Activated T-cell treated with anti-CD3 and anti-CD28 coated beads, Interleukin-2, amount 50 U/mL, for 72 hours (primary cell): ENCODE data around the gene ZNF775. TPM values are rescaled to one million over a fixed set of nuclear protein-coding genes. Genes with fewer than 3 reads are reported as not detected.
A peak's percentile ranks its signal among the peaks of the same experiment; 100 is the strongest.
"Not testable (repeated sequence)": the region's sequence is repeated elsewhere in the genome, so short reads cannot be mapped to it uniquely, and the experiment has no call there.

ENCODE experiments used
- ATAC-seq, 2 donors: fragments of 150-1000 bp; cut with Tn5 transposase; replicated peaks in 1 of 2; 2 replicates each; pipeline ENCODE4 v1.10.0; 2021; ENCODE audit warnings: moderate library complexity in 2 of 2, mild to moderate bottlenecking in 1 of 2
- DNase-seq, 2 donors: peaks; one replicate each; pipeline ENCODE4 v3.0.0; 2021 to 2022; ENCODE audit warnings: mixed read lengths in 1 of 2
- H3K27ac Mint-ChIP-seq: one replicate; pipeline ENCODE4 v1.8.0; 2022; ENCODE audit warnings: mild to moderate bottlenecking, moderate library complexity, mixed read lengths
- H3K27me3 Mint-ChIP-seq: one replicate; pipeline ENCODE4 v1.8.0; 2022; ENCODE audit warnings: low read depth, mixed read lengths
- H3K36me3 Mint-ChIP-seq, 2 donors: one replicate each; pipeline ENCODE4 v1.8.0; 2022; ENCODE audit warnings: mixed read lengths in 2 of 2, mild to moderate bottlenecking in 1 of 2; ENCODE audit not compliant: insufficient read depth in 2 of 2
- H3K4me1 Mint-ChIP-seq: one replicate; pipeline ENCODE4 v1.8.0; 2022; ENCODE audit warnings: low read depth, mixed read lengths
- H3K4me3 Mint-ChIP-seq, 2 donors: one replicate each; pipeline ENCODE4 v1.8.0; 2022; ENCODE audit warnings: mild to moderate bottlenecking in 2 of 2, mixed read lengths in 2 of 2, moderate library complexity in 2 of 2
- H3K9me3 Mint-ChIP-seq, 2 donors: one replicate each; pipeline ENCODE4 v1.8.0; 2022; ENCODE audit warnings: mixed read lengths in 2 of 2
- total RNA-seq, 2 donors: library from RNA; stranded (reverse); gene quantifications; one replicate each; pipeline ENCODE4 v1.2.3, GENCODE V29; 2022

The ZNF775 gene
- total RNA-seq, 2 donors from 2014 or later: 6.5 to 8.2 TPM

DNA sequence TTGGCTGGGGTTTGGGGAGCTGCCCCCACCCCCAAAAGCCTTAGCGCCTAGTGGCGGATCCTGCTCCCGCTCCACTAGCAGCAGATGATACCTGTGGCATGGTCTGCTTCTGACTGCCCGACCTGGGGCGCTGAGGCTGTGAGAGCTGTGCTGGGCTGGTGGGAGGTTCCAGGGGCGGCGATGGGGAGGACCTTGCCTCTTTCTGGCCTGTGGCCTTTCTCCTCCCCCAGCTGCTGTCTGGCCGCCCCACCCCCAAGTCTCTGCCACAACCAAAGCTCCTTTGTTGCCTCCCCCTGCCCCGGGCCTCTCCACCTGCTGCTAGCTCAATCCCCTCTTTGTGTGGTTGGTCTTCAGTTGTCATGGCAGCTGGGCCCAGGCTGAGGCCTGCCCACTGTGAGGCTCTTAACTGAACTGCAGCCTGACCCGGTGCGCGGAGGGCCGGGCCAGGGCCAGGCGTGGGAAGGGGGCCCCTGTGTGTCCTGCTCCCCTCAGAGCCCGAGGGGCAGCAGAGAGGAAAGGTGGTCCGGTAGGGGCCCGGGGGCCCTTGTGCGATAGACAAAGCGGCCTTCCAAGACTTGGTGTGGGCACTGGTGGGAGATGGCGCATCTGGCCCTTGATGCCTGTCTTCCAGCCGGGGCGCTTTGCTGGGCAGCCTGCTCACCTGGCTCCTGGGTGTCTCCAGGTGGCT lies 4.7 kb downstream of the ZNF775 start:
- no peak overlapping the region for H3K4me3 Mint-ChIP-seq
- H3K27ac Mint-ChIP-seq: no peak overlapping the region
- peaks cover 24% of the 10 kb centered on the region for H3K4me1 Mint-ChIP-seq

DNA sequence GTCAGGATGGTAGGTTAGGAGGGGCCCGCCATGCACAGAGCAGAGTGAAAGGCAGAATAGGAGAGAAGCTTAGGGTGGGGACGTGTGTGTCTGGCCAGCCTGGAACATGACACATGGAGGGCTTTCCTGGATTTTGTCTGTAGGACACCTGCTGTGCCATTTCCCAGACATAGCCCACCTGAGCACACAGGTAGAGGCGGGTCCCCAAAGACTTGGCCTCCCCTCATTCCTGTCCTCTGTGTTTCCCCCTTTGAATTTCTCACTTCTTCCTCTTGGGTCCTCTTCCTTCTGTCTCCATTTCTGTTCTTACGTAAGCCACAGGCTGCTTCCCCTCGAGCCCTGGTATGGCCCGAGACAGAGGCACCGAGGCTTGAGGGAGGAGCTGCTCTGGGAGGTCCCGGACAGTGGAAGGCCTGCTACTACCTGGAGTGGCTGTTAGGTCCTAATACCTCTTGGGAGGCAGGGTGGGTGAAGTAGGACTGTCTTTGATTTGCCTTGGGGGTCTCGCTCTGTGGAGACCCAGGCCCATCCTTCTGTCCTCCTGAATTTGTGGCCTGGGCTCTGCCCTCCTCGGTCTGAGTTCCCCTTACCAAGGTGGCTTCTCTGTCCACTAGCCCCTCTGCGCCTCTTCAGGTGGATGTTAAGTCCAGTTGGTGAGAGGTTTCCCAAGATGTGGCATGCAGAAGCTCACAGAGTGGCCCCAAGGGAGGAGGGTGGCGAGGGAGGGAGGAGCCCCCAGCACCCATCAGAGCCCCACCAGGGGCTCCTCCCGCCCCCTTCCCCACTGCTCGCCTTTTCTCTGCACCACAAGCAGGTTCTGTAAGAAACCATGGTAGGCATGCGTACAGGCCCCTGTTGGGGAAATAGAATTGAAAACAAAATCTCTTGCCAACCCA lies 5.5 kb downstream of the ZNF775 start:
- no peak overlapping the region for H3K27ac Mint-ChIP-seq
- no peak overlapping the region for H3K4me3 Mint-ChIP-seq
- no peaks in the 10 kb centered on the region for H3K9me3 Mint-ChIP-seq
- no peak for DNase-seq
- no peak for ATAC-seq
- H3K27me3 Mint-ChIP-seq: no peaks in the 10 kb centered on the region
- peaks cover 30% of the 10 kb centered on the region for H3K4me1 Mint-ChIP-seq
- H3K36me3 Mint-ChIP-seq: peaks cover 1 to 3% of the 10 kb centered on the region in 2 donors

More for the DNA sequence above, 4.7 kb downstream of the ZNF775 start:
- Mint-ChIP-seq H3K9me3 (no peaks in the 10 kb centered on the region), H3K27me3 (no peaks in the 10 kb centered on the region), H3K36me3 (peaks cover 2 to 4% of the 10 kb centered on the region in 2 donors)
- ATAC-seq: no peak
- no peak for DNase-seq

DNA sequence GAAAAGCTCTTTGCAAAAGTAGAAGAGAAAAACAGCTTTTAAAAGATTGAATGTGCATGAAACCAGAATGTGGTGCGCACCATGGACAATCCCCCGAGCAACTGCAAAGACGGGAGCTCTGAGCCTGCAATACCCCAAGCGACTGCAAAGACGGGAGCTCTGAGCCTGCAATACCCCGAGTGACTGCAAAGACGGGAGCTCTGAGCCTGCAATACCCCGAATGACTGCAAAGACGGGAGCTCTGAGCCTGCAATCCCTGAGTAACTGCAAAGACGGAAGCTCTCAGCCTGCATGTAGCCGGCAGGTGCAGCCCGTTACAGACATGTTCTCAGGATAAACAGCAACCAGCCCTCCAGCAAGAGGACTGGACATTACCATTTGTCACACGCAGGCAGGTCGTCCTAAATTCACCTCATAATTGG lies 6.2 kb downstream of the ZNF775 start:
- Mint-ChIP-seq H3K27ac (no peak overlapping the region), H3K4me3 (no peak overlapping the region), H3K27me3 (no peaks in the 10 kb centered on the region), H3K36me3 (peaks cover 0 to 1% of the 10 kb centered on the region in 2 donors), H3K9me3 (no peaks in the 10 kb centered on the region), H3K4me1 (peaks cover 30% of the 10 kb centered on the region)
- ATAC-seq: no peak
- DNase-seq: no peak

DNA sequence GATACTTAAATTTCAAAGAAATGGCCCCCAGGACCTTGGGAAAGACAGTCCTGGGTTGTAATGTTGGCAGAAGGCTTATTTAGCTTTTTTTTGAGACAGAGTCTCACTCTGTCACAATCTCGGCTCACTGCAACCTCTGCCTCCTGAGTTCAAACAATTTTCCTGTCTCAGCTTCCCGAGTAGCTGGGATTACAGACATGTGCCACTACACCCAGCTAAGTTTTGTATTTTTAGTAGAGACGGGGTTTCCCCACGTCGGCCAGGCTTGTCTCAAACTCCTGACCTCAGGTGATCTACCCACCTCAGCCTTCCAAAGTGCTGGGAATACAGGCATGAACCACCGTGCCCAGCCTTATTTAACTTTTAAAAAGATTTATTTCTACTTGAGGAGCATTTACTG lies 6.8 kb downstream of the ZNF775 start:
- not testable (repeated sequence) for H3K27ac Mint-ChIP-seq, H3K9me3 Mint-ChIP-seq, H3K27me3 Mint-ChIP-seq

DNA sequence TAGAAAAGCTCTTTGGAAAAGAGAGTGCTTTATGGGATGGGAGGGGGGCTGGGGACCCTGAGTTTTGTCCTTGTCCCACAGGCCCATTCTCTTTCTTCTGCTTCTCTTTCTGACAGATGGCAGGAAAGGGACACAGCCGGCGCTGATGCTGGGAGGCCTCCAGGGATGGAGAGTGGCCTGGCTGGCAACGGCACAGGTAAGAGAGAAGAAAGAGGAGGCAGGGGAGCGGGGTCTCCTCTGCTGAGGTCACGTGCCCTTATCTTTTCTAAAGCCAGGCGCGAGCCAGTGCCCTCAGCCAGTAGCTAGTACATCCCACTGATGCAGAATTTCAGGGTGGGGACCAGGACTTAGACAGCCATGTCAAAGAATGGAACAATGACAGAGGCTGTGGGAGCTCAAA lies 9.2 kb downstream of the ZNF775 start:
- H3K36me3 Mint-ChIP-seq: peaks cover 0 to 8% of the 10 kb centered on the region in 2 donors
- peaks cover 26% of the 10 kb centered on the region for H3K4me1 Mint-ChIP-seq
- H3K27ac Mint-ChIP-seq: no peak overlapping the region
- ATAC-seq: no peak
- H3K4me3 Mint-ChIP-seq: no peak overlapping the region
- no peaks in the 10 kb centered on the region for H3K27me3 Mint-ChIP-seq
- no peak for DNase-seq
- H3K9me3 Mint-ChIP-seq: no peaks in the 10 kb centered on the region

More for the DNA sequence above, 6.8 kb downstream of the ZNF775 start:
- peaks cover 28% of the 10 kb centered on the region for H3K4me1 Mint-ChIP-seq
- not testable (repeated sequence) for H3K4me3 Mint-ChIP-seq, DNase-seq, ATAC-seq, H3K36me3 Mint-ChIP-seq

DNA sequence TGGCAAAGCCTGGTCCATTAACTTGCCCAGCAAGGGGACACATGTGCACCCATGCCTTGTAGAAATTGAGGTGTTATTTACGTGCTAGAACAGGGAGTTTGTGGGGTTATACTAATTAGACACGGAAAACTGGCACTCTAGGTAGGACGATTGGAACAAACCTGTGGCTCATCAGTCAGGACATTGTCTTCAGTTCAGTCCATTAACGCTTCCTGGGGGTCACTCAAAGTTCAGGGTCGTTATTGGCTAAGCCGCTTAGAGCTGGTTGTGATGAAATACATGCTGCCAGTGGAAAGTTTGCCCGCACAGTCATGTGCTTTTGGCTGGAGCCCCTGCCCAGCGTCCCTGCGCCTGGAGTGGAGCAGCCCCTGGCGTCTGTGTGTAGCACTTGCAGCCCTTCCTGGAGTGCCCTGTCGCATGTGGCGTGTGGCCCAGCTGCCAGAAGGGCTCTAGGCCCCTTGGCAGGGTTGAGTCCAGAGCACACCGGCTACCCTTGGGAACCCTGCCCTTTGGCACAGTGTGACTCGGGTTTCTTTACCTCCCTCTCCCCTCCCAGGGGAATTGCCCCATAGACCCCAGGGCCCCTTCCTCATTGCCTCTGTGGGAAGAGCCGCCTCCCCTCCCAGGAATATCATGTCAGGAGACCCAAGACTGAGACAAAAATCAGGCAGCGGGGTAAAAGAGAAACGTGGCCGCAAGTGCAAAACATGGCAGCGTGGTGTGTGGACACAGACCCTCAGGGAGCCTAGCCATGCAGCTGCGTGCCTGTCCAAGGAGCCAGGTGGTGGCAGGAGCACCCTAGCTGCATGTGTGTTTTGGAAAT lies 9.8 kb downstream of the ZNF775 start:
- peaks cover 0 to 8% of the 10 kb centered on the region in 2 donors for H3K36me3 Mint-ChIP-seq
- DNase-seq (no peak), ATAC-seq (peak in 1 of 2 donors; percentile 19)
- H3K4me1 Mint-ChIP-seq: peaks cover 26% of the 10 kb centered on the region
- no peak overlapping the region for H3K4me3 Mint-ChIP-seq
- H3K27ac Mint-ChIP-seq: no peak overlapping the region
- no peaks in the 10 kb centered on the region for H3K27me3 Mint-ChIP-seq
- H3K9me3 Mint-ChIP-seq: no peaks in the 10 kb centered on the region

DNA sequence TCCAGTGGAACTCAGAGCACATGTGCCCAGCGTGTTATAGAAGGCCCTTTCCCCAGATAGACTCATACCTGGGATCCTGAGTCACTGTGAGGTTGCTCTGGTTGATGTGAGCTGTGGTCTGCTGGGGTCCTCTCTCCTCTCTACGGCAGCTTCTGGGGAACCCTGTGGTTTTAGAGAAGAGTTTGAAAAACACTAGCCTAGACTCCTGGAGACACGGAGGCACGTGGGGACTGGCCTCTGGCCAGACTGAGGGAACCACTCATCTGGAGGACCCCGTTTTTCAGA lies 10.3 kb downstream of the ZNF775 start:
- ATAC-seq: peak; percentile 96 to 98
- peak overlapping the region; percentile 45 to 55 for H3K4me3 Mint-ChIP-seq
- peak overlapping the region; percentile 70 for H3K27ac Mint-ChIP-seq

DNA sequence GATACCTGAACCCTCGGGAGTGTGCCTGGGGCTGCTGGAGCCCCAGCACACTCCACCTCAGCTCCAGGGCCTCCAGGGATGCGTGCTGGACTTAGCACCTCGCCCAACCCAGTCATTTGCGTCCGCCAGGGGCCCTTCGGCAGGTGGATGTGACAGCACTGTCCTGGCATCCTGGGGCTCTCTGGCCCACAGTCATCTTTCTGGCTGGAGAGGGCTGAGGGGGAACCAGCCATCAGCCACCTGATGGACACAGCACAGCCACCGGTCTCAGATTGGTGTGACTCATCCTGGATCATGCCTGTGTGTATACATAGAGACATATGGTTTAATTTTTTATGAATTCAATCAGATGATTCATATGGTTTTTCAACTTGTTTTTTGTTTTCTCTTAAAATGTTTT lies 11.1 kb downstream of the ZNF775 start:
- H3K36me3 Mint-ChIP-seq: peaks cover 1 to 8% of the 10 kb centered on the region in 2 donors
- ATAC-seq (peak; percentile 16 to 29), DNase-seq (no peak)
- H3K4me1 Mint-ChIP-seq: peaks cover 26% of the 10 kb centered on the region
- no peak overlapping the region for H3K4me3 Mint-ChIP-seq
- no peaks in the 10 kb centered on the region for H3K27me3 Mint-ChIP-seq
- H3K9me3 Mint-ChIP-seq: no peaks in the 10 kb centered on the region
- no peak overlapping the region for H3K27ac Mint-ChIP-seq

More for the DNA sequence above, 10.3 kb downstream of the ZNF775 start:
- Mint-ChIP-seq H3K4me1 (peaks cover 26% of the 10 kb centered on the region), H3K9me3 (no peaks in the 10 kb centered on the region), H3K27me3 (no peaks in the 10 kb centered on the region), H3K36me3 (peaks cover 1 to 8% of the 10 kb centered on the region in 2 donors)
- peak; percentile 34 to 54 for DNase-seq

DNA sequence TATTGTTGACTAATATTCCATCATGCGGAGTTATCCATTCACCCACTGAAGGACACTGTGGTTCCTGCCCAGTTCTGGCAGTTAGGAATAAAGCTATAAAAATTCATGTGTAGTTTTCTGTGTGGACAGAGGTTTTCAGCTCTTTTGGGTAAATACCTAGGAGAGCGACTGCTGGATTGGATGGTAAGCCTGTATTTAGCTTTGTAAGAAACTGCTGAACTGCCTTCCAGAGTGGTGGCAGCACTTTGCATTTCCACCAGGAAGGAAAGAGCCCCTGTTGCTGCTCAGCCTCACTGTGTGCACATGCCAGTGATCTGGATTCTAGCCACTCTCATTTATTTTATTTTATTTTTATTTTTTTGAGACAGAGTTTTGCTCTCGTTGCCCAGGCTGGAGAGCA lies 14.2 kb downstream of the ZNF775 start:
- H3K9me3 Mint-ChIP-seq: no peaks in the 10 kb centered on the region
- H3K27me3 Mint-ChIP-seq: no peaks in the 10 kb centered on the region
- no peak overlapping the region for H3K4me3 Mint-ChIP-seq
- peaks cover 1 to 9% of the 10 kb centered on the region in 2 donors for H3K36me3 Mint-ChIP-seq
- H3K4me1 Mint-ChIP-seq: peaks cover 19% of the 10 kb centered on the region
- no peak for ATAC-seq
- no peak for DNase-seq
- H3K27ac Mint-ChIP-seq: no peak overlapping the region

DNA sequence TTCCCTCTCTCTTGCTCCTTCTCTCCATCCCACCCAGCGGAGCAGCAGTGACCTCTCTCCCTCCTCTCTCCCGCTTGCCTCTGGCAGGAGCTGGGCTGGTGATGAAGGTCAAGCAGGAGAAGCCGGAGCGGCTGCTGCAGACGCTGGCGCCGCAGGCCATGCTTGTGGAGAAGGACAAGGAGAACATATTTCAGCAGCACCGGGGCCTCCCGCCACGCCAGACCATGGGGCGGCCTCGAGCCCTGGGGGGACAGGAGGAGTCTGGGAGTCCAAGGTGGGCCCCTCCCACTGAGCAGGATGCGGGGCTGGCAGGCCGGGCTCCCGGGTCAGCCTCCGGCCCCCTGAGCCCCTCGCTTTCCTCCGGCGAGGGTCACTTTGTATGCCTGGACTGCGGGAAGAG lies 17.3 kb downstream of the ZNF775 start:
- Mint-ChIP-seq H3K9me3 (no peaks in the 10 kb centered on the region), H3K4me1 (peaks cover 15% of the 10 kb centered on the region), H3K4me3 (no peak overlapping the region), H3K27ac (no peak overlapping the region), H3K27me3 (no peaks in the 10 kb centered on the region), H3K36me3 (peaks cover 1 to 6% of the 10 kb centered on the region in 2 donors)
- ATAC-seq: no peak
- DNase-seq: no peak

DNA sequence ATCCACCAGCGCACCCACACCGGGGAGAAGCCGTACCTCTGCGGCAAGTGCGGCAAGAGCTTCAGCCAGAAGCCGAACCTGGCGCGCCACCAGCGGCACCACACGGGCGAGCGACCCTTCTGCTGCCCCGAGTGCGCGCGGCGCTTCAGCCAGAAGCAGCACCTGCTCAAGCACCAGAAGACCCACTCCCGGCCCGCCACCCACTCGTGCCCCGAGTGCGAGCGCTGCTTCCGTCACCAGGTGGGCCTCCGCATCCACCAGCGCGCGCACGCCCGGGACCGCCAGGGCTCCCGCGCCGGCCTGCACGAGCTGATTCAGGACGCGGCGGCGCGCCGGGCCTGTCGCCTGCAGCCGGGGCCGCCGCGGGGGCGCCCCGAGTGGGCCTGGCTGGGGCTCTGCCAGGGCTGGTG lies 17.7 kb downstream of the ZNF775 start:
- no peaks in the 10 kb centered on the region for H3K9me3 Mint-ChIP-seq
- no peaks in the 10 kb centered on the region for H3K27me3 Mint-ChIP-seq
- H3K4me1 Mint-ChIP-seq: peaks cover 19% of the 10 kb centered on the region
- H3K27ac Mint-ChIP-seq: no peak overlapping the region
- DNase-seq (no peak), ATAC-seq (no peak)
- H3K4me3 Mint-ChIP-seq: no peak overlapping the region
- peaks cover 1 to 6% of the 10 kb centered on the region in 2 donors for H3K36me3 Mint-ChIP-seq

DNA sequence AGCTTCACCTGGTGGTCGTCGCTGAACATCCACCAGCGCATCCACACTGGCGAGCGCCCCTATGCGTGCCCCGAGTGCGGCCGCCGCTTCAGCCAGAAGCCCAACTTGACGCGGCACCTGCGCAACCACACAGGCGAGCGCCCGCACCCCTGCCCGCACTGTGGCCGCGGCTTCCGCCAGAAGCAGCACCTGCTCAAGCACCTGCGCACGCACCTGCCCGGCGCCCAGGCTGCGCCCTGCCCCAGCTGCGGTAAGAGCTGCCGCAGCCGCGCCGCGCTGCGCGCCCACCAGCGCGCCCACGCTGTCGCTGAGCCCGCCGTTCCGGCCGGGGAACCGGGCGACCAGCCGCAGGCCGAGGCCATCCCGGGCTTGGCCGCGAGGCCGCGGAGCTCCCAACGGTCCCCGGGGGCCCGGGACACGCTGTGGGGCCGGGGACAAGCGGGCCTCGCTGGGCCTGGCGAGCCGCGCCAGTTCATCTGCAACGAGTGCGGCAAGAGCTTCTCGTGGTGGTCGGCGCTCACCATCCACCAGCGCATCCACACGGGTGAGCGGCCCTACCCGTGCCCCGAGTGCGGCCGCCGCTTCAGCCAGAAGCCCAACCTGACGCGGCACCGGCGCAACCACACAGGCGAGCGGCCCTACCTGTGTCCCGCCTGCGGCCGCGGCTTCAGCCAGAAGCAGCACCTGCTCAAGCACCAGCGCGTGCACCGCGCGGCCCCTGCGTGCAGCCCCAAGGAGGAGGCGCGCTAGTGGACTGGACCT lies 18.4 kb downstream of the ZNF775 start:
- peaks cover 1 to 3% of the 10 kb centered on the region in 2 donors for H3K36me3 Mint-ChIP-seq
- H3K9me3 Mint-ChIP-seq: no peaks in the 10 kb centered on the region
- H3K4me3 Mint-ChIP-seq: no peak overlapping the region
- no peak for DNase-seq
- H3K27me3 Mint-ChIP-seq: no peaks in the 10 kb centered on the region
- peaks cover 24% of the 10 kb centered on the region for H3K4me1 Mint-ChIP-seq
- ATAC-seq: no peak
- no peak overlapping the region for H3K27ac Mint-ChIP-seq
